ENCODE measurements around the gene TMEM201. TPM values are rescaled to one million over a fixed set of nuclear protein-coding genes. Genes with fewer than 3 reads are reported as not detected.
A peak's percentile ranks its signal among the peaks of the same experiment; 100 is the strongest.

Gene TMEM201
- total RNA-seq, 1 donor from 2014 or later = 1.9 TPM

DNA sequence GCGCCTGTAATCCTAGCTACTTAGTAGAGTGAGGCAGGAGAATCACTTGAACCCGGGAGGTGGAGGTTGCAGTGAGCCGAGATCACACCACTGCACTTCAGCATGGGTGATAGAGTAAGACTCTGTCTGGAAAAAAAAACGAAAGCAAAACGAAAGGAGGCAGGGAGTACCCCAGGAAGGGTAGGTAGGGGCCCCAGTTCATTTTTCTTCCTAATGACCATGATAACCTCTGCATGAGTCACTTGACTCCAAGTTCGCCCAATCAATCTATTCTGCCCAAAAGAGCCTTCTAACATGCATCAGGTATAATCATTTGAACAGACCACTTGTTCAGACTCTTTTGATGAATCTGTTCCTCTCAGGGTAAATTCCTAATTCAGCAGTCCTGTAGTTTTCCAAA, 13.2 kb upstream of the TMEM201 start:
- Histone ChIP-seq H3K27ac (no peak overlapping the region), H2AFZ (replicated peaks) (no peak overlapping the region), H3F3A (ENCODE audit: low read depth) (peaks cover 11% of the 10 kb centered on the region), H3K36me3 (no peaks in the 10 kb centered on the region), H3K79me2 (ENCODE audit: low read depth) (no peaks in the 10 kb centered on the region), H3K4me2 (no peak overlapping the region), H3K9me3 (ENCODE audit: low read depth) (no peaks in the 10 kb centered on the region), H3K9ac (no peak overlapping the region), H4K20me1 (ENCODE audit: low read depth) (peaks cover 3% of the 10 kb centered on the region), H3K27me3 (no peaks in the 10 kb centered on the region), H3K4me1 (no peaks in the 10 kb centered on the region), H3K4me3 (no peak overlapping the region)
- TF ChIP-seq EZH2 (IDR thresholded peaks at IDR 0.05) (no peak), EZH2phosphoT487 (IDR thresholded peaks at IDR 0.05) (no peak)
- TF ChIP-seq, protein P1, sequence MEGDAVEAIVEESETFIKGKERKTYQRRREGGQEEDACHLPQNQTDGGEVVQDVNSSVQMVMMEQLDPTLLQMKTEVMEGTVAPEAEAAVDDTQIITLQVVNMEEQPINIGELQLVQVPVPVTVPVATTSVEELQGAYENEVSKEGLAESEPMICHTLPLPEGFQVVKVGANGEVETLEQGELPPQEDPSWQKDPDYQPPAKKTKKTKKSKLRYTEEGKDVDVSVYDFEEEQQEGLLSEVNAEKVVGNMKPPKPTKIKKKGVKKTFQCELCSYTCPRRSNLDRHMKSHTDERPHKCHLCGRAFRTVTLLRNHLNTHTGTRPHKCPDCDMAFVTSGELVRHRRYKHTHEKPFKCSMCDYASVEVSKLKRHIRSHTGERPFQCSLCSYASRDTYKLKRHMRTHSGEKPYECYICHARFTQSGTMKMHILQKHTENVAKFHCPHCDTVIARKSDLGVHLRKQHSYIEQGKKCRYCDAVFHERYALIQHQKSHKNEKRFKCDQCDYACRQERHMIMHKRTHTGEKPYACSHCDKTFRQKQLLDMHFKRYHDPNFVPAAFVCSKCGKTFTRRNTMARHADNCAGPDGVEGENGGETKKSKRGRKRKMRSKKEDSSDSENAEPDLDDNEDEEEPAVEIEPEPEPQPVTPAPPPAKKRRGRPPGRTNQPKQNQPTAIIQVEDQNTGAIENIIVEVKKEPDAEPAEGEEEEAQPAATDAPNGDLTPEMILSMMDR (IDR thresholded peaks at IDR 0.05) = no peak
- peaks cover 3% of the 10 kb centered on the region for H3K4me1 Mint-ChIP-seq
- H3K9me3 Mint-ChIP-seq = no peaks in the 10 kb centered on the region
- no peak overlapping the region for H3K4me3 Mint-ChIP-seq
- H3K27me3 Mint-ChIP-seq (ENCODE audit: insufficient read depth, low read depth) = no peaks in the 10 kb centered on the region
- H3K36me3 Mint-ChIP-seq = peaks cover 23% of the 10 kb centered on the region
- H3K27ac Mint-ChIP-seq = no peak overlapping the region
- no peak for DNase-seq (ENCODE audit: low spot score)

DNA sequence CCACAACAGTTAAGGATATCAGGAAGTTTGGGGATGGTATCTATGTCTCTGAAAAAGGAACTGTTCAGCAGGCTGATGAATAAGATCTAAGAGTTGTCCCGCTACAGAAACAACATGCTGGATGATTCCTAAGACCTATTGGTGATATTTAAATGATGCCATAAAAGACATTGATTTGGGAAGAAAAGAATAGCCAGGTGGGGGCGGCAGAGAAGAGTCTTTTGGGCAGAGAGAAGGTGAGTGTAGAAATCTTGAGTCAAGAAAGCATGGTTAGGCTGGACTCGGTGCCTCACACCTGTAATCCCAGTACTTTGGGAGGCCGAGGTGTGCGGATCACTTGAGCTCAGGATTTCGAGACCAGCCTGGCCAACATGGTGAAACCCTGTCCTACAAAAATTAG, 11.8 kb upstream of the TMEM201 start:
- H3K9me3 ChIP-seq (ENCODE audit: low read depth) = no peaks in the 10 kb centered on the region
- H3K36me3 Mint-ChIP-seq = peaks cover 27% of the 10 kb centered on the region

DNA sequence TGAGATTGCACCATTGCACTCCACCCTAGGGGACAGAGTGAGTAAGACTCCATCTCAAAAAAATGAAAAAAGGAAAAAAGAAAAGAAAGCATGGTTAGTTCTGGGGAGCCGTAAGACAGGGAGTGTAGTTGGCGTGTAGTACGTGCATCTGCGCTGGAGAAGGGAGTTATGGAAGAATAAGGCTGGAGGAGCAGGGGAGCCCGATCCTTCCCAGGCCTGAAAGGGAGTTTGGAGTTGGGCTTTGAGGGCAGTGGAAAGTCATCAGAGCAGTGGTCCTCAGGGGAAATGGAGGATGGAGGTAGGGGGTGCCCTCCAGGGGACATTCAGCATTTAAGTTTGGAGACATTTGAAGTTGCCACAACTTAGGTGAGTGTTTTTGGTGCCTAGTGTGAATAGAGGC, 11.3 kb upstream of the TMEM201 start:
- H4K20me1 ChIP-seq (ENCODE audit: low read depth) = peaks cover 3% of the 10 kb centered on the region

More for the DNA sequence above, 11.8 kb upstream of the TMEM201 start:
- Mint-ChIP-seq H3K4me3 (no peak overlapping the region), H3K4me1 (peaks cover 3% of the 10 kb centered on the region), H3K27ac (no peak overlapping the region), H3K9me3 (no peaks in the 10 kb centered on the region), H3K27me3 (ENCODE audit: insufficient read depth, low read depth) (no peaks in the 10 kb centered on the region)
- DNase-seq (ENCODE audit: low spot score) = no peak
- no peak for TF ChIP-seq EZH2phosphoT487 (IDR thresholded peaks at IDR 0.05)
- no peak for TF ChIP-seq EZH2 (IDR thresholded peaks at IDR 0.05)
- TF ChIP-seq, protein P1 (IDR thresholded peaks at IDR 0.05) = peak; percentile 8
- H3K36me3 ChIP-seq = no peaks in the 10 kb centered on the region
- no peak overlapping the region for H3K4me3 ChIP-seq
- no peaks in the 10 kb centered on the region for H3K79me2 ChIP-seq (ENCODE audit: low read depth)
- H3K27me3 ChIP-seq = no peaks in the 10 kb centered on the region
- H3F3A ChIP-seq (ENCODE audit: low read depth) = peaks cover 16% of the 10 kb centered on the region
- H3K27ac ChIP-seq = no peak overlapping the region
- no peak overlapping the region for H2AFZ ChIP-seq (replicated peaks)
- peaks cover 3% of the 10 kb centered on the region for H4K20me1 ChIP-seq (ENCODE audit: low read depth)
- H3K9ac ChIP-seq = no peak overlapping the region
- H3K4me2 ChIP-seq = no peak overlapping the region
- no peaks in the 10 kb centered on the region for H3K4me1 ChIP-seq

More for the DNA sequence above, 11.3 kb upstream of the TMEM201 start:
- H3K27me3 ChIP-seq = no peaks in the 10 kb centered on the region
- no peaks in the 10 kb centered on the region for H3K9me3 Mint-ChIP-seq
- peaks cover 3% of the 10 kb centered on the region for H3K4me1 Mint-ChIP-seq
- no peaks in the 10 kb centered on the region for H3K27me3 Mint-ChIP-seq (ENCODE audit: insufficient read depth, low read depth)
- H3K9ac ChIP-seq = no peak overlapping the region
- H3K27ac Mint-ChIP-seq = no peak overlapping the region
- H3K36me3 ChIP-seq = no peaks in the 10 kb centered on the region
- peaks cover 30% of the 10 kb centered on the region for H3K36me3 Mint-ChIP-seq
- no peak overlapping the region for H2AFZ ChIP-seq (replicated peaks)
- no peak overlapping the region for H3K4me3 Mint-ChIP-seq
- H3K4me1 ChIP-seq = no peaks in the 10 kb centered on the region
- peaks cover 15% of the 10 kb centered on the region for H3F3A ChIP-seq (ENCODE audit: low read depth)
- no peak overlapping the region for H3K4me2 ChIP-seq
- TF ChIP-seq EZH2phosphoT487 (IDR thresholded peaks at IDR 0.05) = no peak
- no peak for TF ChIP-seq EZH2 (IDR thresholded peaks at IDR 0.05)
- TF ChIP-seq, protein P1 (IDR thresholded peaks at IDR 0.05) = no peak
- DNase-seq (ENCODE audit: low spot score) = no peak
- no peak overlapping the region for H3K4me3 ChIP-seq
- no peaks in the 10 kb centered on the region for H3K9me3 ChIP-seq (ENCODE audit: low read depth)
- H3K79me2 ChIP-seq (ENCODE audit: low read depth) = no peaks in the 10 kb centered on the region
- H3K27ac ChIP-seq = no peak overlapping the region
